A549 (cell line): ENCODE results near the gene PRKN. TPM values are rescaled to one million over a fixed set of nuclear protein-coding genes. Genes with fewer than 3 reads are reported as not detected.

Experiments
- ATAC-seq, 2 experiments: fragments of 200-7000 bp in 1 of 2; fragments of >200 bp in 1 of 2; cut with Nextera tagmentation in 1 of 2; cut with Tn5 transposase in 1 of 2; 3 replicates each; pipeline versions ENCODE4 v1.8.0 to v1.9.1; 2018 to 2020; ENCODE audit warnings: mild to moderate bottlenecking in 1 of 2, moderate library complexity in 1 of 2
- CTCF ChIA-PET: fragments of 300-600 bp; sonication (Branson Sonifier 250); formaldehyde crosslinking; extraction: SDS; loops from one replicate; lab custom pipeline; 2021; ENCODE audit warnings: antibody characterized with exemption, inconsistent platforms; lab: Yijun Ruan, JAX
- POLR2A ChIA-PET: fragments of 350-600 bp; formaldehyde crosslinking; extraction: SDS; loops from one replicate; lab custom pipeline; 2021; ENCODE audit warnings: antibody characterized with exemption, inconsistent platforms; lab: Yijun Ruan, JAX
- DNase-seq, 2 experiments: peaks; one replicate each; pipeline versions ENCODE4 v3.0.0 to v3.0.0-alpha.2; 2011 to 2016; ENCODE audit warnings: low read depth in 1 of 2, low spot score in 1 of 2
- FAIRE-seq: peaks from 2 replicates; lab custom pipeline; 2011; peaks lifted over from hg19 to GRCh38; lab: Jason Lieb, UNC
- H3K27ac ChIP-seq, 2 experiments: fragments of >200 bp; sonication (Bioruptor Twin); formaldehyde crosslinking; 3 replicates each; pipeline ENCODE4 v1.5.1; 2016 to 2017
- H3K4me1 ChIP-seq: fragments of >200 bp; sonication (Bioruptor Twin); formaldehyde crosslinking; 3 replicates; pipeline ENCODE4 v1.6.1; 2016
- H3K4me2 ChIP-seq: fragments of >200 bp; sonication (Bioruptor Twin); formaldehyde crosslinking; 3 replicates; pipeline ENCODE4 v1.6.1; 2016
- H3K4me3 ChIP-seq: fragments of >200 bp; sonication (Bioruptor Twin); formaldehyde crosslinking; 3 replicates; pipeline ENCODE4 v1.5.1; 2016
- H3K9me3 ChIP-seq: fragments of >200 bp; sonication (Bioruptor Twin); formaldehyde crosslinking; 3 replicates; pipeline ENCODE4 v1.6.1; 2016
- CEBPB ChIP-seq, 2 experiments: fragments of >200 bp in 1 of 2; sonication (Bioruptor Twin) in 1 of 2; formaldehyde crosslinking in 1 of 2; IDR thresholded peaks; 2 replicates each; pipeline ENCODE4 v1.6.1; 2012 to 2016
- EHF ChIP-seq: fragments of 250-450 bp; sonication (Bioruptor Pico); IDR thresholded peaks from 2 replicates; pipeline ENCODE4 v1.5.0; 2020; ENCODE audit warnings: mild to moderate bottlenecking
- EP300 ChIP-seq, 2 experiments: fragments of >200 bp; sonication (Bioruptor Twin); formaldehyde crosslinking; IDR thresholded peaks; 2 replicates in 1 of 2; 3 replicates in 1 of 2; pipeline ENCODE4 v1.6.1; 2016 to 2017
- FOSL2 ChIP-seq, 2 experiments: fragments of 450-650 bp in 1 of 2; fragments of >200 bp in 1 of 2; sonication (Bioruptor Twin) in 1 of 2; formaldehyde crosslinking; IDR thresholded peaks; 2 replicates each; pipeline versions ENCODE4 v1.5.0 to v1.6.1; 2016 to 2020; ENCODE audit warnings: mild to moderate bottlenecking in 1 of 2, moderate library complexity in 1 of 2
- HOXA7 ChIP-seq: fragments of 250-450 bp; sonication (Bioruptor Pico); IDR thresholded peaks from 2 replicates; pipeline ENCODE4 v1.5.0; 2020; ENCODE audit warnings: mild to moderate bottlenecking, moderate library complexity
- HOXB5 ChIP-seq: fragments of 250-450 bp; sonication (Bioruptor Pico); IDR thresholded peaks from 2 replicates; pipeline ENCODE4 v1.5.0; 2020; ENCODE audit warnings: mild to moderate bottlenecking, moderate library complexity
- KDM1A ChIP-seq: fragments of 200-600 bp; sonication (generic); IDR thresholded peaks from 2 replicates; pipeline ENCODE4 v1.6.1; 2016; ENCODE audit warnings: low read depth, mild to moderate bottlenecking
- PHF8 ChIP-seq: fragments of 200-600 bp; sonication (generic); IDR thresholded peaks from 2 replicates; pipeline ENCODE4 v1.6.1; 2016; ENCODE audit warnings: low read depth, mild to moderate bottlenecking, antibody characterized with exemption, moderate library complexity, borderline replicate concordance
- POLR2AphosphoS2 ChIP-seq: conservative IDR thresholded peaks from 2 replicates; pipeline ENCODE4 v1.6.1; 2012; ENCODE audit warnings: low read length, improper control_type of control experiment, inconsistent platforms
- RAD21 ChIP-seq, 2 experiments: fragments of >200 bp in 1 of 2; sonication (Bioruptor Twin) in 1 of 2; formaldehyde crosslinking in 1 of 2; IDR thresholded peaks in 1 of 2; conservative IDR thresholded peaks in 1 of 2; 2 replicates in 1 of 2; 3 replicates in 1 of 2; pipeline ENCODE4 v1.6.1; 2012 to 2018; ENCODE audit warnings: inconsistent platforms in 1 of 2
- RCOR1 ChIP-seq: fragments of 150-350 bp; IDR thresholded peaks from 2 replicates; pipeline ENCODE4 v1.6.1; 2014; ENCODE audit warnings: antibody characterized with exemption, low read length, low read depth
- RFX5 ChIP-seq: fragments of 450-650 bp; IDR thresholded peaks from 2 replicates; pipeline ENCODE4 v1.7.1; 2014; ENCODE audit warnings: antibody characterized with exemption, mild to moderate bottlenecking, moderate library complexity
- SMC3 ChIP-seq: fragments of >200 bp; sonication (Bioruptor Twin); formaldehyde crosslinking; IDR thresholded peaks from 3 replicates; pipeline ENCODE4 v1.6.1; 2018; ENCODE audit warnings: inconsistent platforms
- SREBF2 ChIP-seq: fragments of 450-650 bp; IDR thresholded peaks from 2 replicates; pipeline ENCODE4 v1.6.1; 2014; ENCODE audit warnings: mild to moderate bottlenecking, moderate library complexity
- ZC3H11A ChIP-seq: fragments of 450-650 bp; IDR thresholded peaks from 2 replicates; pipeline ENCODE4 v1.6.1; 2014; ENCODE audit warnings: antibody characterized with exemption, mild to moderate bottlenecking
- ZNF302 ChIP-seq: fragments of 250-450 bp; sonication (Bioruptor Pico); IDR thresholded peaks from 2 replicates; pipeline ENCODE4 v1.9.0; 2021; ENCODE audit warnings: inconsistent platforms, mild to moderate bottlenecking, moderate library complexity
- WGBS: methylation state at CpG from one replicate; pipeline ENCODE4 v1.1.6; 2017; ENCODE audit errors: missing lambda C conversion rate; 5-methylcytosine and 5-hydroxymethylcytosine counted together
- polyA plus RNA-seq, 4 experiments: library from polyadenylated mRNA; depleted of rRNA in 3 of 4; stranded (reverse); fragments of >200 nt; fragmentation: RNase III in 1 of 4; extraction: RNeasy Plus Mini Kit Qiagen cat#74134 plus additional on column Dnase treatment in 1 of 4; gene quantifications; 2 replicates in 3 of 4; 3 replicates in 1 of 4; pipeline ENCODE4 v1.2.3, GENCODE V29; 2011 to 2017
- TF ChIP-seq, protein P1 (sequence below): IDR thresholded peaks from 2 replicates; pipeline ENCODE4 v1.6.1; 2012; ENCODE audit warnings: low read depth, borderline replicate concordance
- TF ChIP-seq, protein P2 (sequence below): IDR thresholded peaks from 2 replicates; pipeline ENCODE4 v1.6.1; 2012
- TF ChIP-seq, protein P3 (sequence below): fragments of 250-450 bp; sonication (Bioruptor Pico); IDR thresholded peaks from 2 replicates; pipeline ENCODE4 v1.5.0; 2020; ENCODE audit warnings: low read depth, mild to moderate bottlenecking, moderate library complexity
- TF ChIP-seq, protein P4 (sequence below): fragments of >200 bp; sonication (Bioruptor Twin); formaldehyde crosslinking; IDR thresholded peaks from 3 replicates; pipeline ENCODE4 v1.5.1; 2016
- TF ChIP-seq, protein P5 (sequence below): fragments of 450-650 bp; IDR thresholded peaks from 2 replicates; pipeline ENCODE4 v1.6.1; 2014; ENCODE audit warnings: antibody characterized with exemption

The PRKN gene
- polyA plus RNA-seq, 2 of the 4 experiments (the other 2 are of a cell fraction): 0.36 to 0.39 TPM

DNA sequence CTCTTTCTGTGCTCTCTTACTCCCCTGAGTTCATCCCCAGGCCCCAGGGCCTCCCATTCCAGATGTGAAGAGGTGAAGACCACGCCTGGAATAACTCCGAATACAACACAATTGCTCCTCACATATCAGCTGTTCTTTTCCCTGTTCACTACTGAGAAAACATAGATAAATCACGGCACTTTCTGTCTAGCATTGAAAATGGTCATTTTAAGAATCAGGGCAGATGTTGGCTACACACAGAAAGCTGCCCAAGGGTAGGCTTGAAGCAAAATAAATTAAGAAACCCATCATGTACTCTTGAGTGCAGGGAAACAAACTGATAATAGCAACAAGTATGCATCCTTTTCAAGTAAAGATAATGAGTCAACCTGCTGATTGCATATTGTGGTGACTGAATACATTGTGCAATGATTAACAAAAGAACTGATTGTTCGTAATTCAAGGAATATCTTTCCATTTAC, 382.5 kb downstream of the PRKN start:
- WGBS: 41% methylated on average over 4 of the region's 4 CpGs
- FAIRE-seq: no peak

DNA sequence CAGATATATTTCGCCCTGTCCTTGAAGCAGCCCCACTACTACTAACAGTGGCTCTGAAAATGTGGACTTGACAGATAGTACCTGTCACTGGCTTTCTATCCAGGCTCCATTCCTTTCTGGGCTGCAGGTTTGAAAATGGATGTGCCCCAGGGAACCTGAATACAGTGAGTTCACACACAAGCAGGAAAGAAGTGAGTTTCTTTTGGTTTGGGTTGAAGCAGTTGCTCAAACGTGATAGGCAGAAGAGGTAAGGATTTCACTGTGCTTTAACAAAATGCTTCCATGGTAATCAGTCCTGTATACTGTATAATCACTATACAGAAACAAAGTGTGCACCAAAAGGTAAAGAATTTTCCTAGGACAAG, 382.9 kb downstream of the PRKN start:
- no peak overlapping the region for H3K4me3 ChIP-seq
- POLR2A ChIA-PET: no interaction called here
- ATAC-seq (no peak), FAIRE-seq (no peak)
- TF ChIP-seq, protein P1, sequence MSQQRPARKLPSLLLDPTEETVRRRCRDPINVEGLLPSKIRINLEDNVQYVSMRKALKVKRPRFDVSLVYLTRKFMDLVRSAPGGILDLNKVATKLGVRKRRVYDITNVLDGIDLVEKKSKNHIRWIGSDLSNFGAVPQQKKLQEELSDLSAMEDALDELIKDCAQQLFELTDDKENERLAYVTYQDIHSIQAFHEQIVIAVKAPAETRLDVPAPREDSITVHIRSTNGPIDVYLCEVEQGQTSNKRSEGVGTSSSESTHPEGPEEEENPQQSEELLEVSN: no peak
- no peak for TF ChIP-seq HOXA7
- TF ChIP-seq, protein P2, sequence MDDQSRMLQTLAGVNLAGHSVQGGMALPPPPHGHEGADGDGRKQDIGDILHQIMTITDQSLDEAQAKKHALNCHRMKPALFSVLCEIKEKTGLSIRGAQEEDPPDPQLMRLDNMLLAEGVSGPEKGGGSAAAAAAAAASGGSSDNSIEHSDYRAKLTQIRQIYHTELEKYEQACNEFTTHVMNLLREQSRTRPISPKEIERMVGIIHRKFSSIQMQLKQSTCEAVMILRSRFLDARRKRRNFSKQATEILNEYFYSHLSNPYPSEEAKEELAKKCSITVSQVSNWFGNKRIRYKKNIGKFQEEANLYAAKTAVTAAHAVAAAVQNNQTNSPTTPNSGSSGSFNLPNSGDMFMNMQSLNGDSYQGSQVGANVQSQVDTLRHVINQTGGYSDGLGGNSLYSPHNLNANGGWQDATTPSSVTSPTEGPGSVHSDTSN: no peak
- TF ChIP-seq, all 56 proteins: peak for 0
- Histone ChIP-seq H3K4me2 (no peak overlapping the region), H3K9me3 (no peaks in the 10 kb centered on the region), H3K4me1 (no peaks in the 10 kb centered on the region), H3K27ac (no peak overlapping the region)
- DNase-seq: no peak
- CTCF ChIA-PET: interaction anchor here (1.3 kb wide), 1 partner anchor 21 kb away, joined by 3 read pairs; no protein-coding TSS in a partner anchor
- WGBS: 28% methylated on average over 2 of the region's 2 CpGs

More for the DNA sequence above, 382.5 kb downstream of the PRKN start:
- Histone ChIP-seq H3K9me3 (no peaks in the 10 kb centered on the region), H3K27ac (no peak overlapping the region), H3K4me2 (no peak overlapping the region), H3K4me3 (no peak overlapping the region), H3K4me1 (no peaks in the 10 kb centered on the region)
- ChIA-PET CTCF (interaction anchor here (1.3 kb wide), 1 partner anchor 20 kb away, joined by 3 read pairs; no protein-coding TSS in a partner anchor), POLR2A (no interaction called here)
- TF ChIP-seq EP300 (IDR thresholded peaks at IDR 0.05) (no peak), KDM1A (no peak), RFX5 (no peak), SREBF2 (no peak), FOSL2 (IDR thresholded peaks at IDR 0.05) (no peak), FOSL2 (CRISPR knock-in tag; IDR thresholded peaks at IDR 0.05) (no peak), ZNF302 (CRISPR knock-in tag) (no peak), EHF (no peak), POLR2AphosphoS2 (no peak), HOXA7 (no peak), RCOR1 (no peak), HOXB5 (CRISPR knock-in tag) (no peak), ZC3H11A (no peak), RAD21 (conservative IDR thresholded peaks at IDR 0.05 in 1 of 2, IDR thresholded peaks at IDR 0.05 in 1 of 2) (no peak), SMC3 (no peak), PHF8 (no peak), CEBPB (IDR thresholded peaks at IDR 0.05) (no peak)
- TF ChIP-seq, protein P3, sequence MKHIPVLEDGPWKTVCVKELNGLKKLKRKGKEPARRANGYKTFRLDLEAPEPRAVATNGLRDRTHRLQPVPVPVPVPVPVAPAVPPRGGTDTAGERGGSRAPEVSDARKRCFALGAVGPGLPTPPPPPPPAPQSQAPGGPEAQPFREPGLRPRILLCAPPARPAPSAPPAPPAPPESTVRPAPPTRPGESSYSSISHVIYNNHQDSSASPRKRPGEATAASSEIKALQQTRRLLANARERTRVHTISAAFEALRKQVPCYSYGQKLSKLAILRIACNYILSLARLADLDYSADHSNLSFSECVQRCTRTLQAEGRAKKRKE: no peak
- TF ChIP-seq, protein P4, sequence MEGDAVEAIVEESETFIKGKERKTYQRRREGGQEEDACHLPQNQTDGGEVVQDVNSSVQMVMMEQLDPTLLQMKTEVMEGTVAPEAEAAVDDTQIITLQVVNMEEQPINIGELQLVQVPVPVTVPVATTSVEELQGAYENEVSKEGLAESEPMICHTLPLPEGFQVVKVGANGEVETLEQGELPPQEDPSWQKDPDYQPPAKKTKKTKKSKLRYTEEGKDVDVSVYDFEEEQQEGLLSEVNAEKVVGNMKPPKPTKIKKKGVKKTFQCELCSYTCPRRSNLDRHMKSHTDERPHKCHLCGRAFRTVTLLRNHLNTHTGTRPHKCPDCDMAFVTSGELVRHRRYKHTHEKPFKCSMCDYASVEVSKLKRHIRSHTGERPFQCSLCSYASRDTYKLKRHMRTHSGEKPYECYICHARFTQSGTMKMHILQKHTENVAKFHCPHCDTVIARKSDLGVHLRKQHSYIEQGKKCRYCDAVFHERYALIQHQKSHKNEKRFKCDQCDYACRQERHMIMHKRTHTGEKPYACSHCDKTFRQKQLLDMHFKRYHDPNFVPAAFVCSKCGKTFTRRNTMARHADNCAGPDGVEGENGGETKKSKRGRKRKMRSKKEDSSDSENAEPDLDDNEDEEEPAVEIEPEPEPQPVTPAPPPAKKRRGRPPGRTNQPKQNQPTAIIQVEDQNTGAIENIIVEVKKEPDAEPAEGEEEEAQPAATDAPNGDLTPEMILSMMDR: no peak
- TF ChIP-seq, protein P5, sequence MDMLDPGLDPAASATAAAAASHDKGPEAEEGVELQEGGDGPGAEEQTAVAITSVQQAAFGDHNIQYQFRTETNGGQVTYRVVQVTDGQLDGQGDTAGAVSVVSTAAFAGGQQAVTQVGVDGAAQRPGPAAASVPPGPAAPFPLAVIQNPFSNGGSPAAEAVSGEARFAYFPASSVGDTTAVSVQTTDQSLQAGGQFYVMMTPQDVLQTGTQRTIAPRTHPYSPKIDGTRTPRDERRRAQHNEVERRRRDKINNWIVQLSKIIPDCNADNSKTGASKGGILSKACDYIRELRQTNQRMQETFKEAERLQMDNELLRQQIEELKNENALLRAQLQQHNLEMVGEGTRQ: no peak
- DNase-seq: no peak
- no peak; a peak in 1 of 6 replicates for ATAC-seq
